Vagina (tissue), 2 donors: ENCODE results near the gene CCNL1.

Experiments used
- CTCF ChIP-seq, 3 experiments: fragments of 450-650 bp in 2 of 3; fragments of 200-600 bp in 1 of 3; sonication (generic) in 1 of 3; IDR thresholded peaks; one replicate each; pipeline ENCODE4 v1.5.1; 2017 to 2019; ENCODE audit warnings: antibody characterized with exemption in 3 of 3, mild to moderate bottlenecking in 2 of 3, moderate library complexity in 2 of 3
- POLR2A ChIP-seq, 2 donors: fragments of 450-650 bp; IDR thresholded peaks; one replicate each; pipeline ENCODE4 v1.6.1; 2017; ENCODE audit warnings: antibody characterized with exemption in 2 of 2, mild to moderate bottlenecking in 2 of 2, moderate library complexity in 2 of 2
- POLR2AphosphoS5 ChIP-seq, 2 donors: sonication (generic); formaldehyde crosslinking; IDR thresholded peaks; one replicate each; pipeline ENCODE4 v1.9.0; 2017; ENCODE audit warnings: antibody characterized with exemption in 2 of 2, mild to moderate bottlenecking in 2 of 2, low read depth in 1 of 2; ENCODE audit not compliant: insufficient read depth in 1 of 2

- TF ChIP-seq POLR2AphosphoS5 (IDR thresholded peaks at IDR 0.05; ENCODE audit: insufficient read depth in 1 of 2, low read depth in 1 of 2) = no peak
- no peak for TF ChIP-seq CTCF (IDR thresholded peaks at IDR 0.05)
- TF ChIP-seq POLR2A (IDR thresholded peaks at IDR 0.05) = no peak
Observed at GRCh38 chr3:157156837-157157635, 2.9 kb downstream of the CCNL1 start.
